Activated naive CD8-positive, alpha-beta T cell treated with anti-CD3 and anti-CD28 coated beads for 36 hours (primary cell): ENCODE measurements around the gene U2AF2. TPM values are rescaled to one million over a fixed set of nuclear protein-coding genes. Genes with fewer than 3 reads are reported as not detected.

Experiments used
- DNase-seq: peaks from one replicate; pipeline ENCODE4 v3.0.0; 2021
- H3K27ac Mint-ChIP-seq: one replicate; pipeline ENCODE4 v1.8.0; 2022; ENCODE audit warnings: mild to moderate bottlenecking, moderate library complexity, mixed read lengths
- H3K27me3 Mint-ChIP-seq: one replicate; pipeline ENCODE4 v1.8.0; 2022; ENCODE audit warnings: mild to moderate bottlenecking, mixed read lengths
- H3K36me3 Mint-ChIP-seq: one replicate; pipeline ENCODE4 v1.8.0; 2021; ENCODE audit warnings: mild to moderate bottlenecking, mixed read lengths
- H3K4me1 Mint-ChIP-seq: one replicate; pipeline ENCODE4 v1.8.0; 2021; ENCODE audit warnings: mixed read lengths
- H3K4me3 Mint-ChIP-seq: one replicate; pipeline ENCODE4 v1.8.0; 2022; ENCODE audit warnings: mild to moderate bottlenecking, moderate library complexity, mixed read lengths
- H3K9me3 Mint-ChIP-seq: one replicate; pipeline ENCODE4 v1.8.0; 2022; ENCODE audit warnings: mixed read lengths
- total RNA-seq, 2 experiments: library from RNA; stranded (reverse); gene quantifications; one replicate each; pipeline ENCODE4 v1.2.3, GENCODE V29; 2021

U2AF2 gene
- total RNA-seq, 2 experiments from 2014 or later = 341 to 345 TPM

DNA sequence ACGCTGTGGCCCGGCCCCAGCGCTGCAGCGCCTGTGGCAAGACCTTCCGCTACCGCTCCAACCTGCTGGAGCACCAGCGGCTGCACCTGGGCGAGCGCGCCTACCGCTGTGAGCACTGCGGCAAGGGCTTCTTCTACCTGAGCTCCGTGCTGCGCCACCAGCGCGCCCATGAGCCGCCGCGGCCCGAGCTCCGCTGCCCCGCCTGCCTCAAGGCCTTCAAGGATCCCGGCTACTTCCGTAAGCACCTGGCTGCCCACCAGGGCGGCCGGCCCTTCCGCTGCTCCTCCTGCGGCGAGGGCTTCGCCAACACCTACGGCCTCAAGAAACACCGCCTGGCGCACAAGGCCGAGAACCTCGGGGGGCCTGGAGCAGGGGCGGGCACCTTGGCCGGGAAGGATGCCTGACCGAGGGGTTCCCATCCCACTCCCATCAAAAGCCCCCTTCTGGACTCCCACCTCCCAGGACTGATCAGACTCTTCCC lies 38.4 kb upstream of the U2AF2 start:
- Mint-ChIP-seq H3K27ac (no peak overlapping the region), H3K36me3 (peaks cover 23% of the 10 kb centered on the region), H3K9me3 (no peaks in the 10 kb centered on the region), H3K4me3 (no peak overlapping the region), H3K27me3 (no peaks in the 10 kb centered on the region), H3K4me1 (peaks cover 23% of the 10 kb centered on the region)
- DNase-seq = no peak

DNA sequence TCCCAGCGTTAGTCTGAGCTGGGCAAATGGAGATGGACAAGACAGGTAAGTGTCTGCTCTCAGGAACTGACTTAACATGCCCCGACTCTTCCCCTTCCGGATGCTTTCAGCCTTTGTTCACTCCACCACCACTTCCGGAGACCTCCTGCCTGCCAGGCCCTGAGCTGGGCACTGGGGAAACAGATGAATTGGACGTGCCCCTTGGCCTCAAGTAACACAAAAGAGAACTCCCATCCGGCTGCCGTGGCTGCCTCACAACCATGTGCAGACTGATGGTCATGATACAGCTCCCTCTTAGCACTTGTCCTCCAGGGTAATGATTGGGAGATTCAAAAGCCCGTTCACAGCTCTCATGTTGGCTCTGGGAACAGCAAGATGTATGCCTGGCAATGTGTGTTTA lies 37.4 kb upstream of the U2AF2 start:
- H3K9me3 Mint-ChIP-seq = no peaks in the 10 kb centered on the region
- no peaks in the 10 kb centered on the region for H3K27me3 Mint-ChIP-seq
- peaks cover 23% of the 10 kb centered on the region for H3K36me3 Mint-ChIP-seq
- no peak overlapping the region for H3K4me3 Mint-ChIP-seq
- no peak for DNase-seq
- peaks cover 20% of the 10 kb centered on the region for H3K4me1 Mint-ChIP-seq
- H3K27ac Mint-ChIP-seq = no peak overlapping the region

DNA sequence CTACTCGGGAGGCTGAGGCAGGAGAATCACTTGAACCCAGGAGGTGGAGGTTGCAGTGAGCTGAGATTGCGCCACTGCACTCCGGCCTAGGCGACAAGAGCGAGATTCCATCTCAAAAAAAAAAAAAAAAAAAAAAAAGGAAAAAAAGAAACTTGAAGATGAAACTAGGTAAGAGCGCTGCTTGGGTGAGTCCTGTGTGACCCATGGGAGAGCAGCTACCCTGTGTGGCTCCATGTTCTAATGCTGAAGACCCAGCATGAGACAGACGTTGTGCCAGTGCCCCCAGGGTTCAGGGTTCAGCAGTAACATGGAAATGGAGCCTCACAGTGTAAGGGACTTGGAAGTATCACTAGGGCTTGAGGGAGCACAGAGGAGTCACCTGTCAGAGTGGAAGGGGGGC lies 36.4 kb upstream of the U2AF2 start:
- peak overlapping the region; percentile 50 for H3K27ac Mint-ChIP-seq
- DNase-seq = no peak
- H3K27me3 Mint-ChIP-seq = no peaks in the 10 kb centered on the region
- peaks cover 20% of the 10 kb centered on the region for H3K36me3 Mint-ChIP-seq
- H3K4me3 Mint-ChIP-seq = no peak overlapping the region
- no peaks in the 10 kb centered on the region for H3K9me3 Mint-ChIP-seq
- H3K4me1 Mint-ChIP-seq = peaks cover 23% of the 10 kb centered on the region

DNA sequence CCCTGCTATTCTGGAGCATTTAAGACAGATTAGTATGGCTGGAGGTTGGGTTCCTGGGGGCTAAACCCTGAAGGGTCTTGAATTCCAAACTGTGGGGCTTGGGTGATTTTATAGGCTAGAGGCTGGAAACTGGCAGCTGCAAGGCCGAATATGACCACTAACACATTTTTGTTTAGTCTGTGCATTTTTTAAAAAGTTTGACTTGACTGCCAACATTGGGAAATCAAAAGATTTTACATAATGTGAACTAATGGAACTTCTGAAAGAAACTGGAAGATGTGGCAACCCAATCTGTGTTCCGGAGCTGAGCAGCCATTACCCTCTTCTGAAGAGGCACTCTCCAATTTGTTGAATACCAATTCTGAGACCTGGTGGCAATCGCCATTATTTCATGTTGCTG lies 35.5 kb upstream of the U2AF2 start:
- no peaks in the 10 kb centered on the region for H3K27me3 Mint-ChIP-seq
- peaks cover 22% of the 10 kb centered on the region for H3K36me3 Mint-ChIP-seq
- no peak for DNase-seq

DNA sequence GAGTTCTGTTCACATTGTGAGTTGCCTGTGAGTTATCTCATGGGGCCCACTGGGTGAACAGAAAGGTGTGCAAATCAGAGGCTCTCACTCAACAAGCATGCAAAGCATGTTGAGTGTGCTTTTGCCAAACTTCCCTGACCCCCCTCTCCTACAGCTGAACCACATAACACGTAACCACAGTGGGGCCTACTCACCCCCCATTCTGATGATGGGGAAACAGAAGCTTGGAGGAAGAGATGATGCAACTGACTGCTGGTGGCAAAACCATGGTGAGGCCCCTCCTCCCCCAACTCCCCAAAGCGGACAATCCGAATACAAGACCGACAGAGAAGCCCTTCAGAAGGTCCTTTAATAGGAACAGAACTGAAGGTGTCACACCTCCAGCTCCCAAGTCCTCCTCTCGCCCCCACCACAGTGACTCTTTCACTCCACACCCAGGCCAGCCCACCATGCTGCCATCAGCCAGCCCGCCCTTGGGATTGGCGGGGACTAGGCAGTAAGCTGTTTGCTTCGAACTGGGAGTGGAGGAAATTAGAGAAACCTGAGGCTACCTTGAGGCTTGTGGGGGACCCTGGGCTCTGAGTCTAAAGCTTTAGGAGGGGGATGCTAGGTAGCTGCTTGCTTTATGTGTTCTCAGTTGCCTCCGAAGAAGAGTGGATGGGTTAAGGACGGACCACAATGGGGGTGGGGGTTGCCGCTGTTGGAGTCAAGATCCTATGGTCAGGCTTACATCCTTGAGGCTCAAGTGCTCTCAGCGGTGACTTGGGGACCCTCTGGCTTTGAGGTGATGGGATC lies 34.2 kb upstream of the U2AF2 start:
- Mint-ChIP-seq H3K9me3 (no peaks in the 10 kb centered on the region), H3K4me3 (peak overlapping the region; percentile 35), H3K4me1 (peaks cover 37% of the 10 kb centered on the region), H3K36me3 (peaks cover 21% of the 10 kb centered on the region), H3K27ac (peak overlapping the region; percentile 78), H3K27me3 (no peaks in the 10 kb centered on the region)
- DNase-seq = peak; percentile 61

More for the DNA sequence above, 35.5 kb upstream of the U2AF2 start:
- Mint-ChIP-seq H3K4me1 (peaks cover 30% of the 10 kb centered on the region), H3K27ac (no peak overlapping the region), H3K9me3 (no peaks in the 10 kb centered on the region), H3K4me3 (no peak overlapping the region)

DNA sequence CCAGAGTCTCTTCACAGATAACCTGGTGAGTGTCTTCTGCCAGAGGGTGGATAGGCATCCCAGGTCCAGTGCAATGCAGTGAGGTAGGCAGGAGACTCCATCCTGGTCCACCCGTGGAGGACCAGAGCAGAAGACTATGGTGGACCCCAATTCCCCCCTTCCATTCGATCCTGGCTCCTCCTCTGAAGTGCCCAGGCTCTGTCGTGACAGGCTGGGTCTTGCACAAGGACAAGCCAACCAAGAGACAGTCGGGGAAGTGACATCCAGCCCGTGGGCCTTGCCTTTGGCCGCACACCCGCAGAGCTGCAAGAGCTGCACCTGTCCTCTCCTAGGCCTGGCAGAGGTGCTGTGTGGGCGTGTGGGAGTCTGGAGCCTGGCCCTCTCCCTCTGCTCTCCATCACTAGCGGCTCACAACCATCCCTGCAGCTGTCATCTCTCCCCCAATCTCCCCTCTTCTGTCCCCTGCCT lies 33.6 kb upstream of the U2AF2 start:
- H3K4me3 Mint-ChIP-seq = no peak overlapping the region
- H3K27ac Mint-ChIP-seq = peak overlapping the region; percentile 78
- no peak for DNase-seq
- no peaks in the 10 kb centered on the region for H3K27me3 Mint-ChIP-seq
- no peaks in the 10 kb centered on the region for H3K9me3 Mint-ChIP-seq
- peaks cover 38% of the 10 kb centered on the region for H3K4me1 Mint-ChIP-seq
- peaks cover 21% of the 10 kb centered on the region for H3K36me3 Mint-ChIP-seq

DNA sequence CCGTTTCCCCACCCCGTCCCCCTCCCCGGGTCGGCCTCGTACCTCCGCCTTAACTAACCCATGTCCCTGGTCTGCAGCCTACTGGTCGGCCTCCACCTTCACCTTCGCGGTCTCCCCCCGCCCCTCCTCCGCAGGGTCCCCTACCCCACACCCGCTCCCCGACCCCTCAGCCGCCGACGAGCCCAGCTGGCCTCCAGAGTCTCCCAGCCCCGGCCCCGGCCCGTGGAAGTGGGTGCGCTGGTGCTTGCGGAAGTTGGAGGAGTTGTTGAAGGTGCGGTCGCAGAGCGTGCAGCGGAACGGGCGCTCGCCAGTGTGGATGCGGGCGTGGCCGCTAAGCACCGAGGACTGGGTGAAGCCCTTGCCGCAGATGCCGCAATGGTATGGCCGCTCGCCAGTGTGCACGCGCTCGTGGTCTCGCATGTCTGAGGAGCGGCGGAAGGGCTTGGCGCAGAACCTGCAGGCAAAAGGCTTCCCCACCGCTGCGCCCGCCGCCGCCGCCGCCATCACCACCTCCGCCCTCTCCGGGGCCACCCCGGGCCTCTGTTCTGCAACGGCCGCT lies 33.1 kb upstream of the U2AF2 start:
- no peaks in the 10 kb centered on the region for H3K9me3 Mint-ChIP-seq
- no peak overlapping the region for H3K4me3 Mint-ChIP-seq
- peaks cover 19% of the 10 kb centered on the region for H3K36me3 Mint-ChIP-seq
- no peak for DNase-seq
- H3K27ac Mint-ChIP-seq = no peak overlapping the region
- peaks cover 1% of the 10 kb centered on the region for H3K27me3 Mint-ChIP-seq
- peaks cover 44% of the 10 kb centered on the region for H3K4me1 Mint-ChIP-seq

DNA sequence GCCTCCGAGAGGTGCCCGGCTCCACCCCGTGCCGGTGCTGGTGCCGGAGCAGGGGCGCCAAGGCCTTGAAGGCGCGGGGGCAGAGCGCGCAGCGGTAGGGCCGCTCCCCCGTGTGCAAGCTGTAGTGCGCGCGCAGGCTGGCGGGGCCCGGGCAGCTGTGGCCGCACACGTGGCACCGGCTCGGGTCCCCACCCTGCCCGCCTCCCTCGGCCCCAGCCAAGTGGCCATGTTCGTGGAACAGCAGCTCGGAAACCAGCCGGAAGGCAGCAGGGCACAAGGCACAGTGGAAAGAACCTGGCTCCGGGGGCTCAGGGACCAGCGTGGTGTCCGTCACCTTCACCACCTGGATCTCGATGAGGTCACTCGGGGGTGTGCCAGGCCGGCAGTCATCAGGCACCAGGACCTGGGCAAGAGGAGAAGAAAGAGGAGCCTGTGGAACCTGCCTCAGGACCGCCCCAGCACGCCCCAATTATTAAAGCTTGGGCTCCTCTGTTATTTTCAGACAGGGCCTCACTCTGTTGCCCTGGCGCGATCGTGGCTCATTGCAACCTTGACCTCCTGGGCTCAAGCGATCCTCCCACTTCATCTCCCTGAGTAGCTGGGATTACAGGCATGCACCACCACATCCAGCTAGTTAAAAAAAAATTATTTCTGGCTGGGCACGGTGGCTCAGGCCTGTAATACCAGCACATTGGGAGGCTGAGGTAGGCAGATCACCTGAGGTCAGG lies 32.4 kb upstream of the U2AF2 start:
- DNase-seq = no peak
- Mint-ChIP-seq H3K4me1 (peaks cover 49% of the 10 kb centered on the region), H3K36me3 (peaks cover 17% of the 10 kb centered on the region), H3K27me3 (peaks cover 6% of the 10 kb centered on the region), H3K4me3 (no peak overlapping the region), H3K9me3 (no peaks in the 10 kb centered on the region), H3K27ac (no peak overlapping the region)

DNA sequence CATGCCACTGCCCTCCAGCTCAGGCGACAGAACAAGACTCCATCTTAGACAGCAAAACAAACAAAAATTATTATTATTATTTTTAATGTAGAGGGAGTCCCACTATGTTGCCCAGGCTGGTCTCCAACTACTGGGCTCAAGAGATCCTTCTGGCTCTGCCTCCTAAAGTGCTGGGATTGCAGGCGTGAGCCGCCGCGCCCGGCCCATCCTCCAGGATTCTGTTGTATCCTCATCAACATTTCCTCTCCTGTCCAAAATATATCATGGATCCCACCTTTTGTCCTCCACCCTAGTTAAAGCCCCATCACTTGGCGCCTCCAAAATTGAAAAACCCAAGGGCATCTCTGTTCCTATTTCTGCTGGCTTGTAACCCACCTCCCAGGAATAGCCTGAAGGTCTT lies 31.7 kb upstream of the U2AF2 start:
- Mint-ChIP-seq H3K4me1 (peaks cover 49% of the 10 kb centered on the region), H3K4me3 (no peak overlapping the region), H3K9me3 (no peaks in the 10 kb centered on the region), H3K27ac (no peak overlapping the region), H3K27me3 (peaks cover 9% of the 10 kb centered on the region), H3K36me3 (peaks cover 17% of the 10 kb centered on the region)
- DNase-seq = no peak

DNA sequence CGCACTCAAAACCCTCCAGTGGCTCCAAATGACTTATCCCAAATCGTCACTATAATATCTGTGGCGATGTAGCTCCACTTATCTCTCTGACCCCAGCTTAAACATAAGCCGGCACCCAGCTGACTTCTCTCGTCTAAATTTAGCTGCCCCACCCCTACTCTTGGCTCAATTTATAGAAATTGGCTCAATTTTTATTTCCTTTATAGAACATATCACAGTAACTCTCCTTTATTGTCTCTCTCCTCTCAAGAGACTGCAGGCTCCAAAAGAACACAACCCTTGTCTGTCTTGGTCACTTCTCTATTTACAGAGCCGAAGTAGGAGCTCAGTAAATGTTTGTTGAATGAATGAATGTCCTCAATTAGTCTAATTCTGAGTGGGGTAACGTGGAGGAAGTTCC lies 31.3 kb upstream of the U2AF2 start:
- H3K27me3 Mint-ChIP-seq = peaks cover 9% of the 10 kb centered on the region
- no peak for DNase-seq
- no peaks in the 10 kb centered on the region for H3K9me3 Mint-ChIP-seq
- H3K4me1 Mint-ChIP-seq = peaks cover 49% of the 10 kb centered on the region
- no peak overlapping the region for H3K27ac Mint-ChIP-seq
- peaks cover 17% of the 10 kb centered on the region for H3K36me3 Mint-ChIP-seq
- peak overlapping the region; percentile 95 for H3K4me3 Mint-ChIP-seq

DNA sequence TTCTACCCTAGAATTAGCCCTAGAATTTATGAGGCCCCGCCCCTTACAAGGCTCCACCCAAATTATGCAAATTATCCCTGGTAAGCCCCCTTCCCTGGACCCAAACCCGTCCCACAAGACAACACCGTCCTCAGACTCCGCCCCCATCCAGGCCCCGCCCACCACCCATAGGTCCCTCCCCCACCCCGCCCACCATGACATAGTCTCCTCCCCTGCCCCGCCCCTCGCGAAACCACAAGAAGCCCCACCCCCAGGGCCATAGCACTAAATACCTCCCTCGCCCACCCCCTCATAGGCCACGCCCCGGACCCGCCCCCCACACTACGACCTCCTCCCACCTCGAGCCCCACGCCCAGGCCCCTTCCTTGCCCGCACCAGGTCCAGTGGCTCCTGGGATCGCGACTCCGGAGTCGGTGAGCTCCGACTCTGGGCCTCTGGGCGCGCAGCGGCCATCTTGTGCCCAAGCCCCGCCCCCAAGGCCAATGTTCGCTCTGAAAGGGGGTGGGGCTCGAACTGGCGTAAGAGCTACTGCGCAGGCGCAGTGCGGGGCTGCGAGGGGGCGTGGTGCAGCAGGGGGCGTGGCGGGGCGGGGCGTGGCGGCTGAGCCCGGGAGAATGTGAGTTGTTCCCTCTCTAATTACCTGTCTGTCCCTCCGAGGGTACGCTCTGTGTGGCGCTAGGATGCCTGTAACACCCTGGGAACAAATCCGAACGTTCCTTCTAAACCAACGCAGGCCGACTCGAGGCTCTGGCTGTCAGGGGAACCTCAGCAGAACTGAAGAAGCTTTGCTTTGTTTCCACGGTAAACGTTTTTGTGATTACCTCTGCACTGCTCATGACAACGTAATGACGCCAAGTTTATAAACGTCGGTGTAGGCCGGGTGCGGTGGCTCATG lies 30.5 kb upstream of the U2AF2 start, which contains the start of gene ZNF784:
TSS of gene ZNF784 (minus strand) at position 458 of the 895 bp plus-strand sequence. CDS start at position 453, 5 bp downstream.
- peaks cover 47% of the 10 kb centered on the region for H3K4me1 Mint-ChIP-seq
- peaks cover 17% of the 10 kb centered on the region for H3K36me3 Mint-ChIP-seq

DNA sequence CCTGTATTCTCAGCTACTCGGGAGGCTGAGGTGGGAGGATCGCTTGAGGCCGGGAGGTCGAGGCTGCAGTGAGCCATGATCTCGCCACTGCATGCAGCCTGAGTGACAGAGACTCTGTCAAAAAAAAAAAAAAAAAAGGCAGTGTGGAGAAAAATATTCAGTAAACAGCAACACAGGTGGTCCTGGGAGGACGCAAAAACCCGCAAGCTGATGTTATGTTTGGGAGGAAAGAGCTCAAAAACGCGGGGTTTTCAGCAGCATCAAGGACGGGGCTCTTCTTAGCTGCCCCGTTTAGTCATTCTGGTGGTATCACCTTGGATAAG lies 29.9 kb upstream of the U2AF2 start:
- peaks cover 43% of the 10 kb centered on the region for H3K4me1 Mint-ChIP-seq

More for the DNA sequence above, 30.5 kb upstream of the U2AF2 start, which contains the start of gene ZNF784:
- peaks cover 9% of the 10 kb centered on the region for H3K27me3 Mint-ChIP-seq
- peak within 1 kb of the TSS; percentile 95 for H3K4me3 Mint-ChIP-seq
- DNase-seq = peak; percentile 91
- H3K9me3 Mint-ChIP-seq = no peaks in the 10 kb centered on the region
- peak within 1 kb of the TSS; percentile 97 for H3K27ac Mint-ChIP-seq

DNA sequence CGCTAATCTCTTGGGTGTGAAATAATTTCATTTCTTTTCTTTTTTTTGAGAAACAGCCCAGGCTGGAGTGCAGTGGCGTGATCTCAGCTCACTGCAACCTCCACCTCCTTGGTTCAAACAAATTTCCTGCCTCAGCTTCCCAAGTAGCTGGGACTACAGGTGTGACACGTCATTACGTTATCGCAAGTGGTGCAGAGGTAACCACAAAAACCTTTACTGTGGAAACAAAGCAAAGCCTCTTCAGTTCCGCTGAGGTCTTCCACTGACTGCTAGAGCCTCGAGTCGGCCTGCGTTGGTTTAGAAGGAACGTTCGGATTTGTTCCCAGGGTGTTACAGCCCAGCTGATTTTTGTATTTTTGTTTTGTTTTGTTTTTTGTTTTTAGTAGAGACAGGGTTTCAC lies 28.5 kb upstream of the U2AF2 start:
- Mint-ChIP-seq H3K27me3 (peaks cover 9% of the 10 kb centered on the region), H3K4me3 (peak overlapping the region; percentile 53), H3K27ac (peak overlapping the region; percentile 78), H3K4me1 (peaks cover 30% of the 10 kb centered on the region), H3K36me3 (peaks cover 2% of the 10 kb centered on the region), H3K9me3 (no peaks in the 10 kb centered on the region)
- DNase-seq = peak; percentile 65

More for the DNA sequence above, 29.9 kb upstream of the U2AF2 start:
- Mint-ChIP-seq H3K27me3 (peaks cover 9% of the 10 kb centered on the region), H3K27ac (no peak overlapping the region), H3K9me3 (no peaks in the 10 kb centered on the region), H3K36me3 (peaks cover 12% of the 10 kb centered on the region), H3K4me3 (peak overlapping the region; percentile 95)
- DNase-seq = no peak

DNA sequence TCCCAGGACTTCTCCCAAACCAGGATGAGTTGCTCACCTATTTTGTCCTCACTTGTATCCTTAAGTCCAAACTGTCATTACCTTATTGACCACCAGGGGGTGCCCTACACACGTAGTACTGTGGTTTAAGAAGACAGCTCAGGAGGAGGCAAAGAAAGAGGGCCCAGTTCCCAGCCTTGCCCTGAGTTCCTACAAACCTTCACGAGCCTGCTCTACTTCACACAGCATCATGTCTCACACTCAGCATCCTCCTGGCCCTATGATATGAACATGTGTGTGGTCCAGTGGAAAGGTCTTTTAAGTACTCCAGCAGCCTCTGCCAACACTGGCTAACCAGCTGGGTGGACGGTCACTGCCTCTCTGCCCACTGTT lies 22.4 kb upstream of the U2AF2 start:
- Mint-ChIP-seq H3K27ac (no peak overlapping the region), H3K36me3 (peaks cover 17% of the 10 kb centered on the region), H3K4me3 (no peak overlapping the region), H3K9me3 (no peaks in the 10 kb centered on the region), H3K27me3 (peaks cover 3% of the 10 kb centered on the region), H3K4me1 (peaks cover 34% of the 10 kb centered on the region)
- DNase-seq = peak; percentile 78
